Neural cell (in vitro differentiated cells): ENCODE measurements around the gene CNKSR2. TPM values are rescaled to one million over a fixed set of nuclear protein-coding genes. Genes with fewer than 3 reads are reported as not detected.

Source experiments
- H2AFZ ChIP-seq: fragments of 200-600, 300-800 bp; sonication (generic), shearing (Covaris generic); 2 replicates; pipeline ENCODE4 v1.6.0; 2014; ENCODE audit warnings: low read depth, mild to moderate bottlenecking, antibody characterized with exemption, low read length, moderate library complexity
- H3F3A ChIP-seq: fragments of 200-600 bp; shearing (Covaris generic); 2 replicates; pipeline ENCODE4 v1.6.1; 2016; ENCODE audit warnings: mild to moderate bottlenecking, moderate library complexity, mixed read lengths, antibody characterized with exemption, low read length; ENCODE audit not compliant: insufficient read depth, poor library complexity, severe bottlenecking
- H3K27ac ChIP-seq: fragments of 200-600, 300-800 bp; sonication (generic), shearing (Covaris generic); 2 replicates; pipeline ENCODE4 v1.5.1; 2014; ENCODE audit warnings: mild to moderate bottlenecking, low read length, moderate library complexity
- H3K27me3 ChIP-seq: fragments of 300-800, 200-600 bp; sonication (generic), shearing (Covaris generic); 2 replicates; pipeline ENCODE4 v1.6.0; 2014; ENCODE audit warnings: mild to moderate bottlenecking, low read depth, low read length, moderate library complexity; ENCODE audit not compliant: insufficient read depth
- H3K36me3 ChIP-seq: fragments of 300-800, 200-600 bp; sonication (generic), shearing (Covaris generic); 2 replicates; pipeline ENCODE4 v1.5.1; 2014; ENCODE audit warnings: mild to moderate bottlenecking, antibody characterized with exemption, low read length, moderate library complexity; ENCODE audit not compliant: insufficient read depth
- H3K4me2 ChIP-seq: fragments of 300-800, 200-600 bp; sonication (generic), shearing (Covaris generic); 2 replicates; pipeline ENCODE4 v1.6.0; 2014; ENCODE audit warnings: mild to moderate bottlenecking, low read length
- H3K4me3 ChIP-seq: fragments of 300-800, 200-600 bp; sonication (generic), shearing (Covaris generic); 2 replicates; pipeline ENCODE4 v1.5.1; 2014; ENCODE audit warnings: mild to moderate bottlenecking, low read length, moderate library complexity
- H3K79me2 ChIP-seq: fragments of 200-600 bp; shearing (Covaris generic); replicated peaks from 2 replicates; pipeline ENCODE4 v1.6.0; 2014; ENCODE audit warnings: mild to moderate bottlenecking, low read length, moderate library complexity; ENCODE audit not compliant: insufficient read depth
- H3K9ac ChIP-seq: fragments of 300-800, 200-600 bp; sonication (generic), shearing (Covaris generic); 2 replicates; pipeline ENCODE4 v1.6.1; 2016; ENCODE audit warnings: mild to moderate bottlenecking, low read length, mixed read lengths
- H3K9me2 ChIP-seq: fragments of 200-600 bp; shearing (Covaris generic); 2 replicates; pipeline ENCODE4 v1.6.1; 2016; ENCODE audit warnings: mild to moderate bottlenecking, low read length, mixed read lengths; ENCODE audit not compliant: insufficient read depth
- H3K9me3 ChIP-seq: fragments of 200-600, 300-800 bp; sonication (generic), shearing (Covaris generic); 2 replicates; pipeline ENCODE4 v1.6.1; 2016; ENCODE audit warnings: mild to moderate bottlenecking, mixed run types, low read length, moderate library complexity, mixed read lengths
- H4K20me1 ChIP-seq: fragments of 200-600 bp; shearing (Covaris generic); 2 replicates; pipeline ENCODE4 v1.6.1; 2016; ENCODE audit warnings: mild to moderate bottlenecking, mixed run types; ENCODE audit not compliant: insufficient read depth
- CTCF ChIP-seq: fragments of 450-650 bp; IDR thresholded peaks from 2 replicates; pipeline ENCODE4 v1.5.1; 2014; ENCODE audit warnings: antibody characterized with exemption, mild to moderate bottlenecking, moderate library complexity; ENCODE audit not compliant: poor library complexity, severe bottlenecking
- EP300 ChIP-seq: fragments of 450-650 bp; conservative IDR thresholded peaks from 2 replicates; pipeline ENCODE4 v1.6.1; 2014; ENCODE audit warnings: antibody characterized with exemption, mild to moderate bottlenecking, moderate library complexity; ENCODE audit not compliant: poor library complexity, severe bottlenecking
- EZH2 ChIP-seq: fragments of 200-600, 300-800 bp; shearing (Covaris generic), sonication (generic); IDR thresholded peaks from 2 replicates; pipeline ENCODE4 v1.6.1; 2014; ENCODE audit warnings: antibody characterized with exemption, low read length, borderline replicate concordance, mild to moderate bottlenecking; ENCODE audit not compliant: insufficient read depth, poor library complexity, severe bottlenecking
- MXI1 ChIP-seq: fragments of 450-650 bp; conservative IDR thresholded peaks from 2 replicates; pipeline ENCODE4 v1.6.1; 2014; ENCODE audit warnings: antibody characterized with exemption, mild to moderate bottlenecking; ENCODE audit not compliant: poor library complexity, severe bottlenecking
- POLR2AphosphoS5 ChIP-seq: IDR thresholded peaks from 2 replicates; pipeline ENCODE4 v1.6.1; 2012
- RAD21 ChIP-seq: fragments of 450-650 bp; conservative IDR thresholded peaks from 2 replicates; pipeline ENCODE4 v1.6.1; 2014; ENCODE audit warnings: antibody characterized with exemption, mild to moderate bottlenecking, moderate library complexity
- REST ChIP-seq: IDR thresholded peaks from 2 replicates; pipeline ENCODE4 v1.6.1; 2012; ENCODE audit warnings: borderline replicate concordance
- SMC3 ChIP-seq: fragments of 450-650 bp; conservative IDR thresholded peaks from 2 replicates; pipeline ENCODE4 v1.6.1; 2014; ENCODE audit warnings: antibody characterized with exemption, mild to moderate bottlenecking, moderate library complexity; ENCODE audit not compliant: poor library complexity
- TAF1 ChIP-seq: IDR thresholded peaks from 2 replicates; pipeline ENCODE4 v1.6.1; 2012; ENCODE audit warnings: low read depth
- polyA plus RNA-seq: library from polyadenylated mRNA; depleted of rRNA; stranded (reverse); fragments of >200 nt; gene quantifications from 2 replicates; pipeline ENCODE4 v1.2.3, GENCODE V29; 2014

Gene CNKSR2
- polyA plus RNA-seq, 1 donor from 2014 or later, result 31.1 TPM

- H3K9me3 ChIP-seq, result no peaks in the 10 kb centered on the region
Observed at GRCh38 chrX:21616386-21616785, 242.2 kb downstream of the CNKSR2 start.

GRCh38 chrX:21620234-21620633 lies 246.0 kb downstream of the CNKSR2 start:
- Histone ChIP-seq H3K9me2 (no peaks in the 10 kb centered on the region), H4K20me1 (no peaks in the 10 kb centered on the region), H3K4me2 (no peak overlapping the region), H2AFZ (no peak overlapping the region), H3K79me2 (no peaks in the 10 kb centered on the region), H3K9ac (no peak overlapping the region), H3K36me3 (no peaks in the 10 kb centered on the region), H3K4me3 (no peak overlapping the region), H3F3A (no peaks in the 10 kb centered on the region), H3K27me3 (no peaks in the 10 kb centered on the region), H3K27ac (no peak overlapping the region), H3K9me3 (no peaks in the 10 kb centered on the region)
- no peak for TF ChIP-seq MXI1

More at GRCh38 chrX:21616386-21616785, 242.2 kb downstream of the CNKSR2 start:
- Histone ChIP-seq H3K9me2 (no peaks in the 10 kb centered on the region), H3K27ac (no peak overlapping the region), H3K4me3 (no peak overlapping the region), H3K4me2 (no peak overlapping the region), H3K9ac (no peak overlapping the region), H3K36me3 (no peaks in the 10 kb centered on the region), H3K79me2 (no peaks in the 10 kb centered on the region), H3K27me3 (no peaks in the 10 kb centered on the region), H4K20me1 (no peaks in the 10 kb centered on the region), H3F3A (no peaks in the 10 kb centered on the region), H2AFZ (no peak overlapping the region)
- TF ChIP-seq EZH2, result no peak

GRCh38 chrX:21623778-21624501 lies 249.7 kb downstream of the CNKSR2 start:
- Histone ChIP-seq H3K27me3 (no peaks in the 10 kb centered on the region), H4K20me1 (no peaks in the 10 kb centered on the region), H3K4me2 (no peak overlapping the region), H3F3A (no peaks in the 10 kb centered on the region), H3K36me3 (no peaks in the 10 kb centered on the region), H3K9me2 (no peaks in the 10 kb centered on the region), H3K27ac (no peak overlapping the region), H3K4me3 (no peak overlapping the region), H3K9me3 (no peaks in the 10 kb centered on the region), H2AFZ (no peak overlapping the region), H3K9ac (no peak overlapping the region), H3K79me2 (no peaks in the 10 kb centered on the region)
- no peak for TF ChIP-seq RAD21
- TF ChIP-seq TAF1, result no peak
- TF ChIP-seq EZH2, result no peak
- no peak for TF ChIP-seq CTCF
- no peak for TF ChIP-seq EP300
- TF ChIP-seq REST, result no peak
- TF ChIP-seq SMC3, result no peak
- TF ChIP-seq MXI1, result no peak
- TF ChIP-seq POLR2AphosphoS5, result no peak
